Measurements from ENCODE around the gene SLC35F4.

Gene SLC35F4

DNA sequence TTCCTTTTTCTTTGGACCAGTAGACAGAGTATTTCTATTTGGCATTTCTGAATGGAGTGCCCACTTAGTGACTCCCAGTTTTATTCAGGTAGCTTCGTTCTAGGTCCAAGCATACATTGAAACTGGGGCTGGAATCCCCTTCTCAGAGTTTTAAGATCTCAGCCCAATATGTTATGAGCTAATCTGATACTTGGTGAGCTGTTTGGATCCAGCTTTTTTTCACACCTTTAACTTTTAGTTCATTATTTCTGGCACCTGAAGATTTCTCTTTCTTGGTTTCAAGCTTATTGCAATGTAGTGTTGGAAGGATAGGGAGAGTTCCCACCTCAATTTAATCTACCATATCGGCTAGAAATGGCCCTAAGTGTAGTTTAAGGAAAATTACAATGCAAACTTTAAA is 318.8 kb downstream of the SLC35F4 start:
- Mint-ChIP-seq H3K27ac (no peak overlapping the region), H3K27me3 (no peaks in the 10 kb centered on the region), H3K4me1 (no peaks in the 10 kb centered on the region), H3K9me3 (peaks cover 10% of the 10 kb centered on the region), H3K4me3 (no peak overlapping the region), H3K36me3 (no peaks in the 10 kb centered on the region)
- ATAC-seq: no peak

- Mint-ChIP-seq H3K27ac (no peak overlapping the region), H3K4me3 (no peak overlapping the region), H3K4me1 (no peaks in the 10 kb centered on the region), H3K9me3 (peaks cover 3% of the 10 kb centered on the region), H3K36me3 (no peaks in the 10 kb centered on the region), H3K27me3 (peaks cover 13% of the 10 kb centered on the region)
- no peak for ATAC-seq
Observed at GRCh38 chr14:57533214-57533613, 332.7 kb downstream of the SLC35F4 start.

DNA sequence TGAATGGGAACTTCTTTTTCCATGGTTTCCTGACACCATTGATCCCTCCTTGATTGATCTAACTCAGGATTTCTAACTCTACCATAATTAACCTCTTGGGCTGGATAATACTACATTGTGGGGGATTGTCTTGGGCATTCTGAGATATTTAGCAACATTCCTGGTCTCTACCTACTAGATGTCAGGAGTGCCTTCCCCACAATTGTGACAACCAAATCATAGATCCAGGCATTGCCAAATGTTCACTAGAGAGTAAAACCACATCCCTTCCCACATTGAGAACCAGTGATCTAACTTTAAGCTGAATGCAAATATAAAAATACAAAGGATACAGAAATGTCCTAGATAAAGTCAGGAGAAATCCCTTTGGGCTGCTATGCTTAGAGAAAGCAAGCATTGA is 335.3 kb downstream of the SLC35F4 start:
- ATAC-seq: no peak
- H3K27ac Mint-ChIP-seq: no peak overlapping the region
- H3K4me1 Mint-ChIP-seq: no peaks in the 10 kb centered on the region
- peaks cover 17% of the 10 kb centered on the region for H3K9me3 Mint-ChIP-seq
- no peaks in the 10 kb centered on the region for H3K36me3 Mint-ChIP-seq
- H3K27me3 Mint-ChIP-seq: peaks cover 21% of the 10 kb centered on the region
- H3K4me3 Mint-ChIP-seq: no peak overlapping the region

DNA sequence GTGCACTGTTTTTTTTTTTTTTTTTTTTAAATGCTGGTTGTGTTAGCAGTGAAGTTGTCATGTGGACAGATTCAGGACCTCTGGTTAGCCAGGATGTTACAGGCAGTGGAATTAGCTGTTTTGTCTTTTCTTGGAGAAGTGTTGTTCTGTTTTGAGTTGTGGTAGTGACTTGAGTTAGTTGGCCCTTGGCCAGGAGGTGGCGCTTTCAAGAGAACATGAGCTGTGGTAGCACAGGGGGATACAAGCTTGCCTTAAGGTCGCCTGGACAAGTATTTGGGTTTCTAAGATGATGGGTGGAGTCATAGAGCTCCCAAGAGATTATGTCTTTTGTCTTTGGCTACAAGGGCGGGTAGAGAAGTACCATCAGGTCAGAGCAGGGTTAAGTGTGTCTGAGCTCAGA is 338.9 kb downstream of the SLC35F4 start:
- no peaks in the 10 kb centered on the region for H3K4me1 Mint-ChIP-seq
- no peak overlapping the region for H3K27ac Mint-ChIP-seq
- H3K9me3 Mint-ChIP-seq: peaks cover 38% of the 10 kb centered on the region
- peaks cover 17% of the 10 kb centered on the region for H3K27me3 Mint-ChIP-seq
- H3K4me3 Mint-ChIP-seq: no peak overlapping the region
- H3K36me3 Mint-ChIP-seq: peaks cover 9% of the 10 kb centered on the region
- no peak for ATAC-seq

- no peak overlapping the region for H3K4me3 Mint-ChIP-seq
- no peaks in the 10 kb centered on the region for H3K4me1 Mint-ChIP-seq
- no peak overlapping the region for H3K27ac Mint-ChIP-seq
- H3K27me3 Mint-ChIP-seq: peaks cover 8% of the 10 kb centered on the region
- ATAC-seq: no peak
- H3K9me3 Mint-ChIP-seq: peaks cover 43% of the 10 kb centered on the region
- peaks cover 16% of the 10 kb centered on the region for H3K36me3 Mint-ChIP-seq
Observed at GRCh38 chr14:57519043-57519442, 346.8 kb downstream of the SLC35F4 start.
